ENCODE data around the gene INCENP.
"Not testable (repeated sequence)": the region's sequence is repeated elsewhere in the genome, so short reads cannot be mapped to it uniquely, and the experiment has no call there.

INCENP gene

GRCh38 chr11:62181097-62181496 is 57.3 kb downstream of the INCENP start:
- FAIRE-seq: no peak

DNA sequence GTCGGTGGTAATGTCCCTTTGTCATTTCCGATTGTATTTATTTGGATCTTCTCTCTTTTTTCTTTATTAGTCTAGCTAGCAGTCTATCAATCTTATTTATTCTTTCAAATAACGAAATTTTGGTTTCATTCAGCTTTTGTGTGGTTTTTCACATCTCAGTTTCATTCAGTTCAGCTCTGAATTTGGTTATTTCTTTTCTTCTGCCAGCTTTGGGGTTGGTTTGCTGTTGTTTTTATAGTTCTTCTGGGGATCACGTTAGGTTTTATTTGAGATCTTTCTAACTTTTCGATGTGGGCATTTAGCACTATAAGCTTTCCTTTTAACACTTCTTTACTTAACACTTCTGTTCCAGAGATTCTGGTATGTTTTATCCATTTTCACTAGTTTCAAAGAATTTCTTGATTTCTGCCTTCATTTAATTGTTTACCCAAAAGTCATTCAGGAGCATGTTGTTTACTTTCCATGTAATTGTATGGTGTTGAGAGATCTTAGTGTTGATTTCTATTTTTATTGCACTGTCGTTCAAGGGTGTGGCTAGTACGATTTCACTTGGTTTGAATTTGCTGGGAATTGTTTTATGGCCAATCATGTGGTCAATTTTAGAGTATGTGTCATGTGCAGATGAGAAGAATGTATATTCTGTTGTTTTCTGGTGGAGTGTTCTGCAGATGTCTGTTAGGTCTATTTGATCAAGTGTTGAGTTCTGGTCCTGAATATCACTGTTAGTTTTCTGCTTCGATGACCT is 58.5 kb downstream of the INCENP start:
- FAIRE-seq: no peak

GRCh38 chr11:62186195-62186594 is 62.4 kb downstream of the INCENP start:
- FAIRE-seq: no peak

GRCh38 chr11:62190011-62190410 is 66.2 kb downstream of the INCENP start, which contains the start of gene SCGB1D1:
Gene SCGB1D1, plus strand, starts transcription at chr11:62190216. Its CDS starts 69 bp downstream, at chr11:62190285.
- FAIRE-seq: no peak

GRCh38 chr11:62193952-62194351 is 70.1 kb downstream of the INCENP start:
- FAIRE-seq: no peak

- FAIRE-seq: not testable (repeated sequence)
Observed at GRCh38 chr11:62195010-62195409, 71.2 kb downstream of the INCENP start.

GRCh38 chr11:62195945-62196344 is 72.1 kb downstream of the INCENP start:
- no peak for FAIRE-seq

DNA sequence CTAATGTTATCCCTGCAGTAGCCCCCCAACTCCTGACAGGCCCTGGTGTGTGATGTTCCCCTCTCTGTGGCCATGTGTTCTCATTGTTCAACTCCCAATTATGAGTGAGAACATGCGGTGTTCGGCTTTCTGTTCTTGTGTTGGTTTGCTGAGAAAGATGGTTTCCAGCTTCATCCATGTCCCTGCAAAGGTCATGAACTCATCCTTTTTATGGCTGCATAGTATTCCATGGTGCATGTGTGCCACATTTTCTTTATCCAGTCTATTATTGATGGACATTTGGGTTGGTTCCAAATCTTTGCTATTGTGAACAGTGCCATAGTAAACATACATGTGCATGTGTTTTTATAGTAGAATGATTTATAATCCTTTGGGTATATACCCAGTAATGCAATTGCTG is 73.6 kb downstream of the INCENP start:
- FAIRE-seq: not testable (repeated sequence)

- no peak for FAIRE-seq
Observed at GRCh38 chr11:62201376-62201775, 77.6 kb downstream of the INCENP start.

Measured in endometrium (tissue), 2 donors.